ENCODE data around the gene CCR8. TPM values are rescaled to one million over a fixed set of nuclear protein-coding genes. Genes with fewer than 3 reads are reported as not detected.

CCR8 gene
- total RNA-seq, 2 experiments from 2014 or later = 1.3 to 2.1 TPM

DNA sequence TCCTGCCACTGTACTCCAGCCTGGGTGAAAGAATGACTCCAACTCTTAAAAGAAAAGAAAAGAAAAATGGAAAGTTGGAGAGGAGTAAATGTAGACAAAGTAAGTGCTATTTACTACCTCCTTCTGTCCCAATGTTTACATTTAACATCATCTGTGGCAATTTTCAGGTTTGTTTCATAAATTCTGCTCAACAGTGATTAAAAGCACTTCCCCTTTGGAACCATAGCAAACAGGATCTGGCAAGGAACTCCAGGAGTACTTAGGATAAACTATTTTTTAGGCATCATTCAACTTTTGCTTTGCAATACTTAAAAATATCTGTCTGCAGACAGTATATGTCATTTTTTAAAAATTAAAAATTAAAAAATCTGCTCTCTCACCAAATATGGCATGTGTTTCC is 44.2 kb upstream of the CCR8 start:
- intact Hi-C loops (cut with DNase I, micrococcal nuclease) = loop anchor here (5.0 to 10.0 kb wide), 3 partner anchors 78 to 791 kb away; partner anchors contain the start of gene EXOG (in 1 of the 2)
- CTCF ChIA-PET = no interaction called here
- POLR2A ChIA-PET = no interaction called here
- H3K4me1 ChIP-seq (ENCODE audit: insufficient read depth, low read length) = peaks cover 30% of the 10 kb centered on the region
- DNase-seq (no peak), ATAC-seq (ENCODE audit: poor library complexity) (no peak)
- Mint-ChIP-seq H3K4me1 (ENCODE audit: low read depth) (peaks cover 12% of the 10 kb centered on the region), H3K9me3 (no peaks in the 10 kb centered on the region), H3K27ac (no peak overlapping the region), H3K27me3 (no peaks in the 10 kb centered on the region), H3K4me3 (no peak overlapping the region), H3K36me3 (ENCODE audit: low read depth) (no peaks in the 10 kb centered on the region)
- H3K27me3 ChIP-seq (ENCODE audit: control insufficient read depth in 1 of 2, insufficient read depth in 2 of 2, low read length in 2 of 2) = no peaks in the 10 kb centered on the region
- H3K4me3 ChIP-seq (ENCODE audit: low read length) = no peak overlapping the region
- no peaks in the 10 kb centered on the region for H3K36me3 ChIP-seq (ENCODE audit: insufficient read depth, low read length)
- H3K27ac ChIP-seq (ENCODE audit: low read depth in 1 of 2, low read length in 2 of 2) = no peak overlapping the region
- no peaks in the 10 kb centered on the region for H3K9me3 ChIP-seq (ENCODE audit: control insufficient read depth in 1 of 2, insufficient read depth in 1 of 2, low read length in 2 of 2)
- TF ChIP-seq, protein P1, sequence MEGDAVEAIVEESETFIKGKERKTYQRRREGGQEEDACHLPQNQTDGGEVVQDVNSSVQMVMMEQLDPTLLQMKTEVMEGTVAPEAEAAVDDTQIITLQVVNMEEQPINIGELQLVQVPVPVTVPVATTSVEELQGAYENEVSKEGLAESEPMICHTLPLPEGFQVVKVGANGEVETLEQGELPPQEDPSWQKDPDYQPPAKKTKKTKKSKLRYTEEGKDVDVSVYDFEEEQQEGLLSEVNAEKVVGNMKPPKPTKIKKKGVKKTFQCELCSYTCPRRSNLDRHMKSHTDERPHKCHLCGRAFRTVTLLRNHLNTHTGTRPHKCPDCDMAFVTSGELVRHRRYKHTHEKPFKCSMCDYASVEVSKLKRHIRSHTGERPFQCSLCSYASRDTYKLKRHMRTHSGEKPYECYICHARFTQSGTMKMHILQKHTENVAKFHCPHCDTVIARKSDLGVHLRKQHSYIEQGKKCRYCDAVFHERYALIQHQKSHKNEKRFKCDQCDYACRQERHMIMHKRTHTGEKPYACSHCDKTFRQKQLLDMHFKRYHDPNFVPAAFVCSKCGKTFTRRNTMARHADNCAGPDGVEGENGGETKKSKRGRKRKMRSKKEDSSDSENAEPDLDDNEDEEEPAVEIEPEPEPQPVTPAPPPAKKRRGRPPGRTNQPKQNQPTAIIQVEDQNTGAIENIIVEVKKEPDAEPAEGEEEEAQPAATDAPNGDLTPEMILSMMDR (IDR thresholded peaks at IDR 0.05) = no peak

DNA sequence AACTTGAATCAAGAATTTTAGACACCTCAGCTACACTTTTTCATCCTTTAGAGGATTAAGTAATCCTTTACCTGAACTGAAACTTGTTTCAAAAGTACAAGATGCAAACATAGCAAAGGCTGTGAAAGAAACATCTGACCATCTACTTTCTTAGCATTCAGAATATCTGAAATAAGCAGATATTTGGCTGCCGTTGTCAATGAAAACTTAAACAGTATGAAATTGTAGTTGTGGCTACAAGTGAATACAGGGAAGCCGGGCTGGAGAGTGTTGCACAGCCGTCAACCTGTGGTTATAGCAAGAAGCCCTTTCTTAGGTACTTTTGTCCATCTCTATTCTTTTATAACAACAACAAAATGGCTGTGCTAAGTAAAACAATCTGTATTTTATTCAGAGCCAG is 42.7 kb upstream of the CCR8 start:
- Mint-ChIP-seq H3K4me1 (ENCODE audit: low read depth) (peaks cover 12% of the 10 kb centered on the region), H3K27me3 (no peaks in the 10 kb centered on the region), H3K9me3 (no peaks in the 10 kb centered on the region), H3K36me3 (ENCODE audit: low read depth) (no peaks in the 10 kb centered on the region), H3K4me3 (no peak overlapping the region), H3K27ac (no peak overlapping the region)
- intact Hi-C loops (cut with DNase I, micrococcal nuclease) = loop anchor here (5.0 to 10.0 kb wide), 3 partner anchors 79 to 792 kb away; partner anchors contain the start of gene EXOG (in 1 of the 2)
- ChIA-PET CTCF (interaction anchor here (1.6 kb wide), 1 partner anchor 9 kb away, joined by 7 read pairs; no protein-coding TSS in a partner anchor), POLR2A (no interaction called here)
- ATAC-seq (ENCODE audit: poor library complexity) (no peak), DNase-seq (no peak)
- Histone ChIP-seq H3K27ac (ENCODE audit: low read depth in 1 of 2, low read length in 2 of 2) (no peak overlapping the region), H3K4me1 (ENCODE audit: insufficient read depth, low read length) (peaks cover 18% of the 10 kb centered on the region), H3K36me3 (ENCODE audit: insufficient read depth, low read length) (no peaks in the 10 kb centered on the region), H3K4me3 (ENCODE audit: low read length) (no peak overlapping the region), H3K9me3 (ENCODE audit: control insufficient read depth in 1 of 2, insufficient read depth in 1 of 2, low read length in 2 of 2) (no peaks in the 10 kb centered on the region), H3K27me3 (ENCODE audit: control insufficient read depth in 1 of 2, insufficient read depth in 2 of 2, low read length in 2 of 2) (no peaks in the 10 kb centered on the region)
- TF ChIP-seq, protein P1 (IDR thresholded peaks at IDR 0.05) = no peak

DNA sequence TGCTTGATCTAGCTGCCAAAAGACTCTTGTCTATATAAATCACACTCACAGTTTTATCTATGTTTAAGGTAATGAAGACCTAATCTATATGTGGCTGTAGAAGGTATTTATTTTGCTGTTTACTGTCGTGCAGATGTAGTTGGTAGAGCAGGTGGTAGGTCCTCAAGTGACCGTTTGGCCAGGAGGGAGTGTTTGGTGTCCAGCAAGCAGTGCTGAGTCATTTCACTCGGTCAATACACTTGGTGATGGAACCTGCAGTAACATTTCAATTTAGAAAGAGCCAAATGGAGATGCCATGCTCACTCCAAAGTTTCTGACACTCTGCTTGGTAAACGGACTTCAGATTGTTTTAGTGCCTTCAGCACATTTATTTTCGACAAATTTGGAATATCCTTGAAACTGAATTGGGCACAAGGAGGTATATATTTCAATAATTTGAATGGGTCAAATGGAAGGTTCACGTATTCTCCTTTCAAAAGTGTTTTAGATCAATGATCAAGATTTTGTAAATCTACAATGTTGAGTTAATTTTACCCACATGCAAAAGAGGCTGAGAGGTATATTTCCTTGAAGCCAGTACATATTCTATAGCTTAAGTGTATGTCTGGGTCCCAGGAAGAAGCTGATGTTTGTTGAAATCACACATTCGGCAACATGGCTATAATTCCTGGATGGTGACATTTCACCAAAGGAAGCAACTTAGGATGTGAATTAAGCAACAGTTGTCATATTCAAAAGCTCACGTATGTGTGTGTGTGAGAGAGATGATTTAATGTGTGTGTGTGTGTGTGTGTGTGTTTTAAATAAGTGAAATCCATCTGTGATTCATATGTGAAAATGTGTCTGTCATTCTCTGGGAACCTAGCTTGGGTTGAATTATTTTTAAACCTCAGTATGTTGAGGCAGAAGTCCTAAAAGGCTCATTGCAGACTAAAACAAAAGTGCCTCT is 42.0 kb upstream of the CCR8 start:
- TF ChIP-seq, protein P1 (IDR thresholded peaks at IDR 0.05) = no peak
- Mint-ChIP-seq H3K27me3 (no peaks in the 10 kb centered on the region), H3K4me1 (ENCODE audit: low read depth) (peaks cover 12% of the 10 kb centered on the region), H3K36me3 (ENCODE audit: low read depth) (no peaks in the 10 kb centered on the region), H3K4me3 (no peak overlapping the region), H3K9me3 (no peaks in the 10 kb centered on the region), H3K27ac (no peak overlapping the region)
- Histone ChIP-seq H3K9me3 (ENCODE audit: control insufficient read depth in 1 of 2, insufficient read depth in 1 of 2, low read length in 2 of 2) (no peaks in the 10 kb centered on the region), H3K27ac (ENCODE audit: low read depth in 1 of 2, low read length in 2 of 2) (no peak overlapping the region), H3K27me3 (ENCODE audit: control insufficient read depth in 1 of 2, insufficient read depth in 2 of 2, low read length in 2 of 2) (no peaks in the 10 kb centered on the region), H3K4me3 (ENCODE audit: low read length) (no peak overlapping the region), H3K4me1 (ENCODE audit: insufficient read depth, low read length) (peaks cover 22% of the 10 kb centered on the region), H3K36me3 (ENCODE audit: insufficient read depth, low read length) (no peaks in the 10 kb centered on the region)
- CTCF ChIA-PET = interaction anchor here (0.6 to 4.8 kb wide), 33 partner anchors 7 to 791 kb away, joined by 3 to 68 read pairs (median 5); partner anchors contain the start of genes CX3CR1, EXOG, GORASP1 and RPSA
- DNase-seq (no peak), ATAC-seq (ENCODE audit: poor library complexity) (no peak)
- POLR2A ChIA-PET = interaction anchor here (0.6 to 1.2 kb wide), 4 partner anchors 97 to 181 kb away, joined by 3 to 11 read pairs (median 4); no protein-coding TSS in a partner anchor
- intact Hi-C loops (cut with DNase I, micrococcal nuclease) = loop anchor here (1.0 to 10.0 kb wide), 7 partner anchors 80 to 793 kb away; partner anchors contain the start of gene EXOG (in 1 of the 2)

Measured in CD4-positive, alpha-beta T cell (primary cell).